ENCODE measurements around the gene SERPINB7.

The SERPINB7 gene

DNA sequence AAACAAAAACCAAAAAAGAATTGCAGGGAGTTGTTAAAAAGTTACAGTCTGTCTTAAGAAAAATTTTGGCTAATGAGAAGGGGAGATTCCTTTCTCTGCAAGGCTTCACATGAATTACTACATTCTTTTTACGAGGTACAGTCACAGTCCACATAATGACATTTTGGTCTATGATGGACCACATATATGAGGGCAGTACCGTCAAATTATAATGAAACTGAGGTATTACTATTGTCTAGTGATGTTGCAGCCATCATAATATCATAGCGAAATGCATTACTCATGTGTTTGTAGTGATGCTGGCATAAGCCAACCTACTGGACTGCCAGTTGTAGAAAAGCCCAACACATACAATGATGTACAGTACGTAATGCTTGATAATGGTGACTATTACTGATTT lies 12.5 kb downstream of the SERPINB7 start:
- DNase-seq (ENCODE audit: low spot score) = no peak
- TF ChIP-seq, protein P1, sequence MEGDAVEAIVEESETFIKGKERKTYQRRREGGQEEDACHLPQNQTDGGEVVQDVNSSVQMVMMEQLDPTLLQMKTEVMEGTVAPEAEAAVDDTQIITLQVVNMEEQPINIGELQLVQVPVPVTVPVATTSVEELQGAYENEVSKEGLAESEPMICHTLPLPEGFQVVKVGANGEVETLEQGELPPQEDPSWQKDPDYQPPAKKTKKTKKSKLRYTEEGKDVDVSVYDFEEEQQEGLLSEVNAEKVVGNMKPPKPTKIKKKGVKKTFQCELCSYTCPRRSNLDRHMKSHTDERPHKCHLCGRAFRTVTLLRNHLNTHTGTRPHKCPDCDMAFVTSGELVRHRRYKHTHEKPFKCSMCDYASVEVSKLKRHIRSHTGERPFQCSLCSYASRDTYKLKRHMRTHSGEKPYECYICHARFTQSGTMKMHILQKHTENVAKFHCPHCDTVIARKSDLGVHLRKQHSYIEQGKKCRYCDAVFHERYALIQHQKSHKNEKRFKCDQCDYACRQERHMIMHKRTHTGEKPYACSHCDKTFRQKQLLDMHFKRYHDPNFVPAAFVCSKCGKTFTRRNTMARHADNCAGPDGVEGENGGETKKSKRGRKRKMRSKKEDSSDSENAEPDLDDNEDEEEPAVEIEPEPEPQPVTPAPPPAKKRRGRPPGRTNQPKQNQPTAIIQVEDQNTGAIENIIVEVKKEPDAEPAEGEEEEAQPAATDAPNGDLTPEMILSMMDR (IDR thresholded peaks at IDR 0.05) = no peak
- no peak overlapping the region for H3K27ac ChIP-seq
- no peak overlapping the region for H3K4me3 ChIP-seq

DNA sequence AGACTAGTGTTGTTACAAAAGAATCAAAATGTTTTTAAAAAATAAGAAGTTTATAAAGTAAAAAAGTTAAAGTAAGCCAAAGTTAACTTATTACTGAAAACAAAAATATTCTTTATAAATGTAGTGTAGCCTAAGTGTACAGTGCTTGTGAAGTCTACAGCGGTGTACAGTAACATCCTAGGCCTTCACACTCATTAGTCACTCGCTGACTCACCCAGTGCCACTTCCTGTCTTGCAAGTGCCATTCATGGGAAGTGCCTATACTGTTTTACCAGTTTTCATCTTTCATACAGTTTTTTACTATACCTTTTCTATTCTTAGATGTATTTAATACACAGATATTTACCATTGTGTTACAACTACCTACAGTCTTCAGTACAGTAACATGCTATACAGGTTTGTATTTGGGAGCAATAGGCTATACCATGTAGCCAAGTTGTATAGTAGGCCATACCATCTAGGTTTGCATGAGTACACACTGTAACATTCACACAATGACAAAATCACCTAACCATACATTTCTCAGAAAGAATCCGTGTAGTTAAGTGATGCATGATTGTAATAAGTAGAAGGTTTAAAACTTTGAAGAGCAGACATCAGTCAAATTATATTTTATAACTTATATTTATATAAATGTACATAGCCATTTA lies 13.4 kb downstream of the SERPINB7 start:
- Histone ChIP-seq H3K27ac (no peak overlapping the region), H3K4me3 (no peak overlapping the region)
- DNase-seq (ENCODE audit: low spot score) = no peak
- TF ChIP-seq, protein P1 (IDR thresholded peaks at IDR 0.05) = no peak

DNA sequence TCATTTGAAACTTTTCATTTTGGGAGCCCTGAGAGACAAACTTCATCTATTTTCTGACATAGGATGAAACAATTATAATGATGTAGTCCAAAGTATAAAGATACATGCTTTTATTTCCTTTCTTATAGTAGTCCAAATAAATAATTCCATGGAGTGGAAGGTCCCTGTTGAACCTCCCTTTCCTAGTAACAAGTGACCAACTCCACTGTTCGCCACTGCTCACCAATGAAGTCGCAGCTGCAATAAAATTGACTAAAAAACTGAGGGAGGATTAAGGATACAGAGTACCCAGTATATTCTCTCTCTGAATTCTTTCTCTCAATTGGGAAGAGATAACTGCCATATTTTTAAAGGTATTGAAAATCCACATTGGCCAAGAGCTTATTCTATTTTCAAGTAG lies 14.1 kb downstream of the SERPINB7 start:
- Histone ChIP-seq H3K4me3 (no peak overlapping the region), H3K27ac (no peak overlapping the region)
- no peak for DNase-seq (ENCODE audit: low spot score)
- TF ChIP-seq, protein P1 (IDR thresholded peaks at IDR 0.05) = no peak

DNA sequence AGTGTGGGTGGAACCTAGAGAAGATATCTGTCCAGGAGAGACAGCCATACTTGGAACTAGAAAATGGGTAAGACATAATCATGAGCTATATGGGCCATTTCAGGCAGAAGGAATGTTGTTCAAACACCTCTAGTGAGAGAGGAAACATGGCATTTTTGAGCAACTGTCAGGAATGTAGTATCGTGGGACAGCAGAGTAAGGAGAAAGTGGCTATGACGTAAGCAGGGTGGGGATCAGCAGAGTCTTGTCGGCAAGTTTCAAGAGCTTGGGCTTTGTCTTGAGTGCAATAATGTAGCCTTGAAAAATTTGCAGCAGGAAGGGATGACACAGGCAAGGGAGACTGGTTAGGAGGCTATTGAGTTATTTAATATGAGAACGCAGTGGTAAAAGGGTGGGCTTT lies 20.4 kb downstream of the SERPINB7 start:
- TF ChIP-seq, protein P1 (IDR thresholded peaks at IDR 0.05) = no peak
- H3K4me3 ChIP-seq = no peak overlapping the region
- DNase-seq (ENCODE audit: low spot score) = no peak
- no peak overlapping the region for H3K27ac ChIP-seq

DNA sequence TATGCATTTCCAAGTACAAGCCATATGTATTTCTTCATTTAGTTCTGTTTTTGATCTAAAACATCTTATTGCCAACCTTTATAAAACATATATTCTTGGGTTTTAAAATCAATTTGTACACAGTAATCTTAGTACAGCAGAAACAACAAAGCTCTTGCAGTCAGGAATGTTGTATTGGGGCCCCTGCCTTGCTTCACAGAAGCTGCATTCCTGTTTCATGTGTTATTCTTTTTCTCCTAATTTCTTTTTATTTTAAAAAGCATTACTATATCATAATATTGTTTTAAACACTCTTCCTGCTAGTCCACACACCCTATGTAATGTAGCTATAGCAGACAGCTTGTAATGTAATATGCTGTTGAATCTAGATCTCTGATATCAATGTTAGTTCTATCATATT lies 24.0 kb downstream of the SERPINB7 start:
- Histone ChIP-seq H3K27ac (no peak overlapping the region), H3K4me3 (no peak overlapping the region)
- TF ChIP-seq, protein P1 (IDR thresholded peaks at IDR 0.05) = no peak
- no peak for DNase-seq (ENCODE audit: low spot score)

DNA sequence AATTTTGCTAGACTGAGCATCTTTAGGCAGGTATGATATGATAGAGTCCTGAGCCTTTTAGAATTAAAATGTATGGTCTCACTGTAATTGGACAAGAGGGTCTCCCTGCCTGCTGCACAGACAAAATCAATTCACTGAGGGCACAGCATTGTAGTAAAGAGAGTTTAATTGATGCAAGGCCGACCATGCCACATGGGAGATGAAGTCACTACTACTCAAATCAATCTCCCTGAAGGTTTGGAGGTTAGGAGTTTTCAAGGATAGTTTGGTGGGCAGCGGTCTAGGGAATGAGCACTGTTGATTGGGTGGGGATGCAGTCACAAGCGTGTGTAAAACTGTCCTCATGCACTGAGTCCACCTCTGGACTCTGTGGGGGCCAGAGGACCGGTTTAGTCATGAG lies 26.1 kb downstream of the SERPINB7 start:
- TF ChIP-seq, protein P1 (IDR thresholded peaks at IDR 0.05) = no peak
- no peak for DNase-seq (ENCODE audit: low spot score)
- H3K4me3 ChIP-seq = no peak overlapping the region
- no peak overlapping the region for H3K27ac ChIP-seq

DNA sequence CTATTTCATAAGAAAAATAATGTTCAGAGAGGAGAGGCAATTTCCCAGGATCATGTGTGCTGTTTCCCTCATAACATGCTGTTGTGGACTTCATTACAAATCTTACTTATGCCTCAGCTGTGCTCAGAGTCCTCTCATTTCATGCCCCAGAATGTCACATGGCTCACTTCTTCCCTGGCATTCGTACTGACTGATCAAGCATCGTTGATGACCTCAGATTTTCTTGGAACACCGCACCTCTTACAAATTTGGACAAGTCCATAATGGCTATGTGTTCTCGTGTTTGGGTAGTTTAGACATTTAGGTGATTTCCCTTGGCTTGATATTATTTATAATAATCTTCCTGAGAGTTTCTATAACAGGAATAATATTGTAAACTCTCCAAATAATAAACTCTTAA lies 32.9 kb downstream of the SERPINB7 start:
- TF ChIP-seq, protein P1 (IDR thresholded peaks at IDR 0.05) = no peak
- Histone ChIP-seq H3K4me3 (no peak overlapping the region), H3K27ac (no peak overlapping the region)
- no peak for DNase-seq (ENCODE audit: low spot score)
